GM12865 (cell line): Measurements from ENCODE around the gene PKD1L1.

Source experiments
- DNase-seq: peaks from one replicate; pipeline ENCODE4 v3.0.0; 2010; ENCODE audit warnings: low read depth
- H3K4me3 ChIP-seq: 2 replicates; pipeline ENCODE4 v1.5.1; 2011; ENCODE audit warnings: mild to moderate bottlenecking, low read depth, low read length, control low read depth
- TF ChIP-seq, protein P1 (sequence below): IDR thresholded peaks from 2 replicates; pipeline ENCODE4 v1.5.1; 2011; ENCODE audit warnings: low read length, control low read depth, low read depth, inconsistent platforms; ENCODE audit not compliant: insufficient read depth; ENCODE audit errors: missing control alignments

Gene PKD1L1

GRCh38 chr7:47772492-47772891 is 175.8 kb downstream of the PKD1L1 start:
- TF ChIP-seq, protein P1, sequence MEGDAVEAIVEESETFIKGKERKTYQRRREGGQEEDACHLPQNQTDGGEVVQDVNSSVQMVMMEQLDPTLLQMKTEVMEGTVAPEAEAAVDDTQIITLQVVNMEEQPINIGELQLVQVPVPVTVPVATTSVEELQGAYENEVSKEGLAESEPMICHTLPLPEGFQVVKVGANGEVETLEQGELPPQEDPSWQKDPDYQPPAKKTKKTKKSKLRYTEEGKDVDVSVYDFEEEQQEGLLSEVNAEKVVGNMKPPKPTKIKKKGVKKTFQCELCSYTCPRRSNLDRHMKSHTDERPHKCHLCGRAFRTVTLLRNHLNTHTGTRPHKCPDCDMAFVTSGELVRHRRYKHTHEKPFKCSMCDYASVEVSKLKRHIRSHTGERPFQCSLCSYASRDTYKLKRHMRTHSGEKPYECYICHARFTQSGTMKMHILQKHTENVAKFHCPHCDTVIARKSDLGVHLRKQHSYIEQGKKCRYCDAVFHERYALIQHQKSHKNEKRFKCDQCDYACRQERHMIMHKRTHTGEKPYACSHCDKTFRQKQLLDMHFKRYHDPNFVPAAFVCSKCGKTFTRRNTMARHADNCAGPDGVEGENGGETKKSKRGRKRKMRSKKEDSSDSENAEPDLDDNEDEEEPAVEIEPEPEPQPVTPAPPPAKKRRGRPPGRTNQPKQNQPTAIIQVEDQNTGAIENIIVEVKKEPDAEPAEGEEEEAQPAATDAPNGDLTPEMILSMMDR, result no peak
- DNase-seq, result no peak
- no peak overlapping the region for H3K4me3 ChIP-seq

DNA sequence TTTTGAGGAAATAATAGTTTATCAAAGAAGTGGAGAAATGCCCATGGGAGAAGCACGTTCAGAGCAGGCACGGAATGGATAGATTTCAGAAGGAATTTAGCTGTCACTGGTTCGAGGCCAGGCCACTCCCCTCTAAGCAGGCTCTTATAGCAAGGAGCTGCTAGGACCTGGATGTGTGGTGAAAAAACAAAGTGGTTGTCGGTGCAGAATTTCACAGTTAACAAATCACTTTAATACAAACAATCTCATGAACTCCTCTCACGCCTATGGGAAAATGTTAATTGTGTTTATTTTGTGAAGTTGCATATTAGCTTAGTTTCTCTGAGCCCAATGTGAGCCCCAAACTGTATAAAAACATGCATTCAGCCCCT is 176.3 kb downstream of the PKD1L1 start:
- no peak for DNase-seq
- H3K4me3 ChIP-seq, result no peak overlapping the region

DNA sequence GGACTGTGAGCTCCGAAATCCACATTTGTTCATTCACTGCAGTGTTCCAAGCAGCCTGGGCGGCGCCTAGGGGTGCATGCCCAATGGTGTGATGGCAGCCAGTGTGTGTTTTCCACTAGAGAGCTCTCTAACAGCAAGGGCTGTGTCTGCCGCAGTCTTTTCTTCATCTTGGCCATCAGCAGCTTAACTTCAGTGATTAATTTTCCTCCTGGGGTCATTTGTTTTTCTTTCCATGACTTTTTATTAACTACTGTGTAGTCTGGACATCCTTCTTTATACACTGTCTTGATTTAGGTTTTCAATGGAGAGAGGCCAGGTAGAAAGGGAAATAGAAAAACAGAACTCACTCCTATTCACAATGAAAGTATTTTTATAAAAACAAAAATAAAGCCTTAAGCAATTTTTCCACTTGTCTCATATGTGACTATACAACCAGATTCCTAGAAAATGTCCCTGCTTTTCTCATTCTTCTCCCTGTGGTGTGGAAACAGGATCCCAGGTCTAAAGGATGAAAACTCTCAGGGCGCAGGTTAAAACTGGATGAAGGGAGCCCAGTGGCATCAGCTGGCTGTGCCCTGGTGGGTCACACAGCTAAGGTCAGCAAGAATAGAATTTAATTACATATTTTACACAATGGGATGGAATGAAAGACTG is 176.8 kb downstream of the PKD1L1 start:
- TF ChIP-seq, protein P1, result no peak
- DNase-seq, result no peak
- no peak overlapping the region for H3K4me3 ChIP-seq

More for the DNA sequence above, 176.3 kb downstream of the PKD1L1 start:
- TF ChIP-seq, protein P1, result no peak

DNA sequence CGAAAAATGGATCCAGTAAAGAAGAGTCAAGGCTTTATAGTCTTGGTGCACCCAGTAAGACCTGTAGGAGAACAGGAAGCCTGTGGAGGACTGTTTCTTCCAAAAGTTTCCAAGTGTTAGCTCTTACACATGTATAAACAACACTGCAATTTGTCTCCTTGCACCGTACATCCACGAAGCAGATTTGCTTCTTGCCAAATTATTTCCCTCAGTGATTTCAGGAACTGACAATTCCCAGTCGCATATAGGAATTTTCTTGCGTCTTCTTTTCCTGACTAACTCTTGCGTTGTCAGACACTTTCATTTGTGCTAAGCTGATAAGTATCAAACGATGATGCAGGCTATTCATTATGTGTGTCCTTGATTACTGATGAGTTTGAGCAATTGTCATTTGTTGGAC is 182.1 kb downstream of the PKD1L1 start:
- no peak overlapping the region for H3K4me3 ChIP-seq
- TF ChIP-seq, protein P1, result no peak
- no peak for DNase-seq

DNA sequence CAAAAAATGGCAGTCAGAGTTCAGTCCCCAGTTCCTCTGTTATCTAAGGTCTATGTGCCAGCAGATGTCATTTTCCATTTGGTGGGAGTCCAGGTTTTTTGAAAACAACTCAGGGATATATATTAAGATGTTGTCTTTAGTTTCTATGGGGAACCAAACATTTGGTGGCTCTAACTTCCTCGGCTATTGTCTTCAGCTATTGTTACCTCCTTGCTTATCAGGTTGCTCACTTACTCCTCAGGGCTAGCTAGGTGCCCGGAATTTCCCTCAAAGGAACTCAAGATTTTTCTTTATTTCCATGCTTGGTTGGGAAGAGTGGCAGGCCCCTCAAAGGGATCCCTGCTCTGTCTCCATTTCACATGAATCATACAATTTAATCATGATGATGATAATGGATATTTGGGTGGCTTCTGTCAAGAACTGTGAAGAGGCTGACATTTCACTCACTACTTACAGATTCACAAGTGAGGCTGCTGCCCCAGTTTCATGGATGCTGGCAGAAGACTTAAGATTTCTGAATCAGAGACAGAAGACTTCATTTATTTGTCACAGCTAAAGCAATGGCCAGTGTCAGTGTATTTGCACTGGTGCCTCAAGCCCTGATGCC is 182.8 kb downstream of the PKD1L1 start:
- H3K4me3 ChIP-seq, result no peak overlapping the region
- TF ChIP-seq, protein P1, result no peak
- DNase-seq, result no peak

- H3K4me3 ChIP-seq, result no peak overlapping the region
- TF ChIP-seq, protein P1, result no peak
- DNase-seq, result no peak
These were observed 183.5 kb downstream of the PKD1L1 start for GRCh38 chr7:47764746-47765145.
